ENCODE data around the gene FTO.

DNA sequence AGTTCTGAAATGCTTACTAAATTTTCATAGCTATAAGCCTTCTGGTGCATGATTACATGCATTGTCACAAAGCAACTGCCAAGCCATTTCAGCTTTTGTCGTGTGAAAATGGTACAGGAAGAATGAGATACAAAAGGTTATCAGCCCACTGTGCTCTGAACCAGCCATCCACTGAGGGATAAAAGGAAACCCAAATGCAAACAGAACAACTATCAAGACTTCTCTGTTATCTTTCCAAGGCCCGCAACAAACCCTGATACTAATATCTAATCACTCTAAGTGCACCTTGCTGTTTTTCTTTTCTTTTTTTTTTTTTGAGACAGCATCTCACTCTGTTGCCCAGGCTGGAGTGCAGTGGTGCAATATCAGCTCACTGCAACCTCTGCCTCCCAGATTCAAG is 109.0 kb downstream of the FTO start:
- TF ChIP-seq EZH2 (IDR thresholded peaks at IDR 0.05) (no peak), POLR2AphosphoS5 (IDR thresholded peaks at IDR 0.05; ENCODE audit: borderline replicate concordance, low read depth, low read length) (no peak)

All from SK-N-MC (cell line).